Activated gamma-delta T cell treated with Interleukin-2 at 50 U/mL for 16 hours (primary cell): ENCODE measurements around the gene NRSN1.

Experiments used
- DNase-seq: peaks from one replicate; pipeline ENCODE4 v3.0.0-alpha.2; 2020

NRSN1 gene

GRCh38 chr6:24145690-24146131 lies 19.7 kb downstream of the NRSN1 start:
- no peak for DNase-seq

DNA sequence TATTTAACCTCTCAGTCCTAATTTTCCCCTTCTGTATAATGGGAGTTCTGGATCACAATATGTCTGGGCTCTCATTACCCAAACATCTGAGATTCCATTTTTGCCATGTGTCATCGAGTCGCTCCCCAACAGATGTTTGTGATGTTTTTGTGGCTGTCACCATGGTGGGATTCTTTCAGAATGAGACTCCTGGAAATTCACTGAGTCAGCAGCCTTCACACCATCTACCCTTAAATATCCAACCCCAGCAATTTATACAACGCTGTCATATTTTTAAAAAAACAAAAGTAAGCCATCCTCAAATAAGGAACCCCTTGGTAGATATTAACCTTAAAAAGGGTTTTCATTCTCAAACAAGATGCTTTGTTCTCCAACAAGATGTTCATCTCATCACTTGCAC lies 20.9 kb downstream of the NRSN1 start:
- DNase-seq, result no peak

- DNase-seq, result no peak
Observed at GRCh38 chr6:24147511-24148153, 21.6 kb downstream of the NRSN1 start.

DNA sequence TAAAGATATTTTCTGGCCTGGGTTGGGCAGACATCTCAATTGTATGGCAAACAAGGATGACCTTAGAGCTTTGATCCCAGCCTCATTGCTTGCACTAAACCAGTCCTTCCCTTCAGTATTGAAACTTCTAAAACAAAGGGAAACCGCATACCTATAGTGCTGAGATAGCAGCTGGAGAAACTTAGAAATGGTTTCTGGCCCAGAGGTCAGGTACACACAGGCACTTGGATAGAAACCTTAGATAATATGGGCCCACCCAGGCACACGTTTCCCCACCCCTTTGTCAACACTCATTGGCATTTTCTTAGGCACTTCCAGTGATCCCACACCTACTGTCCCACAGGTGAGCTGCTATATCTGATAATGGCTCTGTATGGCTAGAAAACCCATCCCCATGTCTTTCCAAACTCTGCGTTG lies 22.1 kb downstream of the NRSN1 start:
- DNase-seq, result no peak

GRCh38 chr6:24148684-24149083 lies 22.7 kb downstream of the NRSN1 start:
- DNase-seq, result no peak

GRCh38 chr6:24149296-24149695 lies 23.3 kb downstream of the NRSN1 start:
- DNase-seq, result no peak

DNA sequence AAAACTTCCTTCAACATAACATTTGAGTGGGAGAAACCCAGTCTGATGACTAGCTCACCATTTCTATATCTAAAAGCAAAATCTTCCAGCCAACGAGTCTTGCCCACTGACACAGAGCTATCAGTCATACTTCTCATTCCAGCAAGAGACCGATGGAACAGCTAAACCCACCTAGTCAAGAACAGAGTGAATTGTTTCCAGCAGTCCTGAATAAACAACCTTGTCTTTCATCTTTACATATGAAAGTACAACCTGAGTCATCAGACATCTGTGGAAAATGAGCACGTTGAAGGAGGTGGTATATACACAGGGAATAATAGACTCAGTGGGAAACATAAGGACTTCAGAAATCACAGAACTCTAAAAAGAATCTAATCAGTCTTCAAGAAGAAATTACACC lies 23.8 kb downstream of the NRSN1 start:
- DNase-seq, result no peak

DNA sequence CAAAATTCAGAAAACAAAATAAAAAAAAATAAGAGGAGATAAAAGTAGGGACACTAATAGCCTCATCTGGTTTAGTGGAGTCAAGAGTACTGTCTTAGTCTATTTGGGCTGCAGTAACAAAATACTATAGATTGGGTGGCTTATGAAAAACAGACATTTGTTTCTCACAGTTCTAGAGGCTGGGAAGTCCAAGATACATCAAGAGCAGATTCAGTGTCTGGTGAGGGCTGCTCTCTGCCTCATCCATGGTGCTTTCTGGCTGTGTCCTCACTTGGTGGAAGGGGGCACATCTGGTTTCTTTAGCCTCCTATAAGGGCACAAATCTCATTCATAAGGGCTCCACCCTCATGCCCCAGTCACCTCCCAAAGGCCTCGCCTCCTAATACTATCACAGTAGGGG lies 26.0 kb downstream of the NRSN1 start:
- no peak for DNase-seq

GRCh38 chr6:24154121-24154520 lies 28.1 kb downstream of the NRSN1 start:
- no peak for DNase-seq

GRCh38 chr6:24157886-24158285 lies 31.9 kb downstream of the NRSN1 start:
- DNase-seq, result no peak

GRCh38 chr6:24183584-24183983 lies 57.6 kb downstream of the NRSN1 start:
- DNase-seq, result no peak

DNA sequence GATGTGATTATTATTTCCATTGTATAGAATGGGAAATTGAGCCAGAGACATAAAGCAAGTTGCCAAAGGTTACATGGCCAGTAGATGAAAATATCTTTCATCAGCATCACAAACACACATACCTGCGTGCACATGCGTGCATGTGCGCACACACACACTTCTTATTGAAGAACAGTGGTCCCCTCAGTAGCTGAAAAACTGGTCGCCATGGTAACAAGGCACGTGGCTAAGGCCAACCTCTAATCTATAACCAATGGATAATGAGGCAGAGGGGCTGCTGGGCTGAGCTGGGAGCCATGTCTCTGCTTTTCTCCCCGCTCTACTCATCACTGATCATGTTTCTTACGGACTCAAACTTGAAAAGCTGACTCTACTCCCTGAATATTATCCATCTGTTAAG lies 60.3 kb downstream of the NRSN1 start:
- DNase-seq, result no peak

GRCh38 chr6:24187965-24188577 lies 62.1 kb downstream of the NRSN1 start:
- no peak for DNase-seq

DNA sequence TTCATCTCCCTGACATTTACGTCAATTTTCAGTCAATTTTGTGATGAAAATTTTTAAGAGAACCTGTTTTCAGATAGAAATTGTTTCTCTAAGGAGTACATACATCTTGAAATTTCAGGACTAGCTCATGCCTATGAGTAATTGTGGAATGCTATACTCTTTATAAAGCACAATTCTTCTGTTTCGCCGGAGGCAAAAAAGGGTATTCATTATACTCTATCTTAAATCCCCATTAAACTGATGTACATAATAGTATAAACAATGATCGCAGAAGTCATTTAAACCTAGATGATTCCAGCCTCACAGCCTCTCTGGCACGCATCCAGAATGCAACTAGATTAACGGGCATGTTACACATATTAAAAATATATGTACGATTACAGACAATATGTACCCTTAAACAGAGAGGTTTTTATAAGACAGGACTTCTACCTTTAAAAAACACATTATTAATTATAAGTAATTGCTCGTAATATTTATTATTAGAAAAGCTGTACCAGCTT lies 62.6 kb downstream of the NRSN1 start:
- no peak for DNase-seq

- DNase-seq, result no peak
Observed at GRCh38 chr6:24191346-24191745, 65.3 kb downstream of the NRSN1 start.

DNA sequence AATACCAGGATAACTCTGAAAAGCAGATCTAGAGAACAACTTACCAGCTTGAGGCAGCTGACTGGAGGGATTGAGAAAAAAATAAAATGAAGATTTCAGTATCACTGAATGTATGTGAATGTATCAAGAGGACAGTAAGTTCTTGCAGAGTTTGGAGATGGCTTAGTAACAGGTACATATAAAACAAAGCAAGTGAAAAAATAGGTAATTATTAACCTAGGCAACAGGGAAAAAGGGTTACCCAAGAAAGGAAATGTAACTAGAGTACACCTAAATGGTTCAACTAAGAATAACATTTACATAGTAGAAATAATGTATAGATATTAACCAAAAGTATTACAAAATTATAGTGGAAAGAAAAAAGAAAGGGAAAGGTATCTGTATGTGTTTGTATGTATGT lies 67.3 kb downstream of the NRSN1 start:
- no peak for DNase-seq

DNA sequence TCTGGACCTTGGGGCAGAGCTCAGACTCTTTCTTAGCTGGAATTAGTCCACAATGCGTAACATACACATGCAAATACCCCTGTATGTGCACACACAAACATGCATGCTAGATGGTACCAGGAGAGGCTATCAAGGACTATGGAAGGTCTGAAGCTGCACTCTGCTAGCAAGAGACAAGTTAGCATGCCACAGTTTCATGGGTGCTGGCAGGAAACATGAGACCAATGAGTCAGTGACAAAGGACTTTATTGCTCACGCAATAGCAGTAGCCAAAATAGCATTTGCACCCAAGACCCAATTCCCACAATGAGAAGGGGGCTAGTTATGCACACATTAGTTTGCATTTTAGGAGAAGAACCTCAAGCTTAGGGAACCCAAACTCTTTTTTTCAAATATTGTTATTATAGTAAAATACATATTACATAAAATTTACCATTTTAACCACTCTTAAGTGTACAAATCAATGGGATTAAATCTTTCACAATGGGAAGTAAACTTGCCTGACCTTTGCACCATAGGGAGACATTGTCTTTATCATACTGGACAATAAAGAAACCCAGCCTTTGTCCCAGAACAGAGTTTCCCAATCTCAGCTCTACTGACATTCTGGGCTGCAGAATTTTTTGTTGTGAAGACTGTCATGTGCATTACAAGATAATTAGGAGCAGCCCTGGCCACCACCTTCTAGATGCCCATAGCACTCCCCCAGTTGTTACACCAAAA lies 69.1 kb downstream of the NRSN1 start:
- no peak for DNase-seq

DNA sequence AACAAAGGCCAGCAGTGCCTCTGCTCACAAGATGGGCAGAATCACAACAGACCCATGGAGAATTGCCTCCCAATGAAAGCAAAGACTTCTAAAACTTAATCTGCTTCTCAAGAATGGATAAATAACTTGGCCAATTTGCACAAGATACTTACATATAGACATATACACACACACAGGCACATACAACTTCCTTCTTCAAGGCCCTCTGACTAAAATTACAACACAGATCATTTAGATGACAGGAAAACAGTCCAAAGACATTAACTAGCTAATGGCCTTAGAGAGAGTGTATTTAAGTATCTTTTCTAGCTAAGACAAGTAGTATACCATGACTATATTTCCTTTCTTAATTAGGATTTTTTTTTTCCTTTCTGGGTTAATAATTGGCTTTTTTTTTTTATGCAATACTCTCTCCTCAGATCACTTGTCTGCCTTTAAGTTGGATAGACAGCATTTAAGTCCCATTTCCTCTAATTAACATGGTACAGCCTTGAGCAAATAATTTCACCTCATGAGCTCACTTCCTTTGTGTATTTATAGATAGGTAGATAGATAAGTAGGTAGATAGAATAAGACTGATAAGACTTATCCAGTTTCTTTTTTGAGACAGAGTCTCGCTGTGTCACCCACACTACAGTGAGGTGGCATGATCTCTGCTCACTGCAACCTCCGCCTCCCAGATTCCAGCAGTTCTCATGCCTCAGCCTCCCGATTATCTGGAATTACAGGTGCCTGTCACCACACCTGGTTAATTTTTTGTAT lies 70.0 kb downstream of the NRSN1 start:
- DNase-seq, result no peak
